ENCODE results near the gene ARHGDIG.
A peak's percentile ranks its signal among the peaks of the same experiment; 100 is the strongest.

The ARHGDIG gene

DNA sequence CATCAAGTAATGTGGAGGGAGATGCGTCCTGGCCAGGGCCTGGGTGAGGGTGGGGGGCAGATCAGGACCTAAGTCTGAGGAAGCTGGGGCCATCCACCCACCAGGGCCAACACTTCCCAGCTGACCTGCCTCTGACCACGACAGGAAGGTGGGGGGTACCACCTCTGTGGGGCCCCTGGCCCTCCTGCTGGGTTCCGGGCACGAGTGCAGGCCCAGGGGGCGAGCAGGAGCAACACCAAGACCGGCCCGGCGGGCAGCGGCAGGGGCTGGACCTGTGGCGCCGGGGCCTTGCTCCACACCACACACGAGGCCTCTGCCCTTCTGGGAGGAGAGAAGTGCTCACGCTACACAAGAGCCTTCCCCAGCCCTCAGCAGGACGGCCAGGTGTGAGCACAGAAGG, 15.9 kb downstream of the ARHGDIG start:
- no peak for DNase-seq

DNA sequence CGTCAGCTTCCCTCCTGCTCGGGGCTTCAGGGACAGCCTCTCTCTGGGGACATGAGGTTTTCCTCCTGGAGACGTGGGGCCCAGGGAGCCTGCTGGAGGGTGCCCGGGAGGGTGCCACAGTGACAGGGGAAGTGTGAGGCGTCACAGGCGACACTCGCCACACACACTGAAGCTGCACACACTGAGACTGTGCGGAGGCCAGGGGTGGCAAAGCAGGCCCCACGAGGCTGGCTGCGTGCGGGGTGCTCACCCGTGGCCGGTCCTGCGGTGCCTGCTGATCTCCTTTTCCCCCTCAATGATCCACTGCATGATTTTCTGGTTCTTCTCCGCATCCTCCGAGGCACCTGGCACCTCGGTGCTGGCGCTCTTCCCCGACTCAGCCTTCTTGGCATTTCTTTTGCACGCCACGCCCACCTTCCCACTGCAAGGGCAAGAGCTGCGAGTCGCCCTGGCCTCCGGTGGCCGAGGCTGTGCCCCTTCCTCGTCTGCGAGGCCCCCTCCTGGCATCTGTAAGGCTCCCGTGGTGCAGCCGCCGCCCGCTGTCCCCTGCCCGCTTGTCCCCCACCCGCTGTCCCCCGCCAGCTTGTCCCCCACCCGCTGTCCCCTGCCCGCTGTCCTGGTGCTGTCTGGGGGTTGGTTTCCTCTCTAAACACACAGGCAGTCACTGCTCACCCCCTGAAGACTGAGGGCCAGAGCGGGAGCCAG, 16.6 kb downstream of the ARHGDIG start:
- DNase-seq = no peak

DNA sequence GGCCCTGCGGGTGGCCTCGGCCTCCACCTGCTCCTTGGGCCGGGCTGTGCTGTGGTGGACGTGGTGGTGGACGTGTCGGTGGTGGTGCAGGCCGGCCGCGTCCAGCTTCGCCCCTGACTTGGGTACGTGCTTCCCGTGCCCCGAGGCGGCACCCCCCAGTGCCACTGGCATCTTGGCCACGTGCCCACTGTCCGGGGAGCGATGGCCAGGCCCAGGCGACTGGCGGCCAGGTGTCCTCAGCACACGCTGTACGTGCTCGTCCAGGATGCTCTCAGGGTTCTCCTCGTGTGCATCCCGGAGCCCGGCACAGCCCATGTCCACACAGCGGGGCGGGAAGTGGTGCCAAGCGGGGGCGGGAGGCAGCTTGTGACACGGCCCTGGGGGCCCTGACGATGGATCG, 17.4 kb downstream of the ARHGDIG start:
- DNase-seq = no peak

DNA sequence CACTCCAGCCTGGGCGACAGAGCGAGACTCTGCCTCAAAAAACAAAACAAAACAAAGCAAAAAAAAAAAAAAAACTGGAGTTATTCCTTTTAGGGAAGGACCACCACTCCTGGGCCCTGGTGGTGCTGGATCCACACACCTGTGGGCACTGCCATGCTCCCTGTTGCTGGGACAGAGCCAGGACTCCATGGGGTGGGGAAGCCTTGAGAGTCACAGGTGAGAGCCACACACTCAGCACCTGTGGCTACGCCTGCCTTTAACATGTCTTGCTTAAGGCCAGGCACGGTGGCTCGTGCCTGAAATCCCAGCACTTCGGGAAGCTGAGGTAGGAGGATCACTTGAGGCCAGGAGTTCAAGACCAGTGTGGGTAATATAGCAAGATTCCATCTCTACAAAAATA, 20.8 kb downstream of the ARHGDIG start:
- DNase-seq = no peak

DNA sequence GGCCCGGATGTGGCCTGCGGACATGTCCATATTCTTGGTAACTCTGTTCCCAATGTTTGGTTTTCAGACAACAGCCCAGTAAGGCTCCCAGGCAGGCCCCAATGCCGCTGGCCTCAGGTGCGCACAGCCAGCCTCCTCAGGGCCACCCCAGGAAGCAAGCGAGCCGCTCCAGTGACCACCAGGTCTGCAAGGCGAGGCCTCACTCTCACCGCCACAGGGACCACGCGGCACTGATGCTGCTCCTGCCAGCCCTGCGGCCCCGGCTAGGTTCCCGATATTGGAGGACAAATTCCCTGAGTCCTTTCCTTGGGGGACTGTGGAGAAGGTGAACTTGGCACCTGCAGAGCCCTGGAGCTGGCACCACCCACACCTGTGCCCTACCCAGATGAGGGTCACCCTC, 21.6 kb downstream of the ARHGDIG start:
- no peak for DNase-seq

DNA sequence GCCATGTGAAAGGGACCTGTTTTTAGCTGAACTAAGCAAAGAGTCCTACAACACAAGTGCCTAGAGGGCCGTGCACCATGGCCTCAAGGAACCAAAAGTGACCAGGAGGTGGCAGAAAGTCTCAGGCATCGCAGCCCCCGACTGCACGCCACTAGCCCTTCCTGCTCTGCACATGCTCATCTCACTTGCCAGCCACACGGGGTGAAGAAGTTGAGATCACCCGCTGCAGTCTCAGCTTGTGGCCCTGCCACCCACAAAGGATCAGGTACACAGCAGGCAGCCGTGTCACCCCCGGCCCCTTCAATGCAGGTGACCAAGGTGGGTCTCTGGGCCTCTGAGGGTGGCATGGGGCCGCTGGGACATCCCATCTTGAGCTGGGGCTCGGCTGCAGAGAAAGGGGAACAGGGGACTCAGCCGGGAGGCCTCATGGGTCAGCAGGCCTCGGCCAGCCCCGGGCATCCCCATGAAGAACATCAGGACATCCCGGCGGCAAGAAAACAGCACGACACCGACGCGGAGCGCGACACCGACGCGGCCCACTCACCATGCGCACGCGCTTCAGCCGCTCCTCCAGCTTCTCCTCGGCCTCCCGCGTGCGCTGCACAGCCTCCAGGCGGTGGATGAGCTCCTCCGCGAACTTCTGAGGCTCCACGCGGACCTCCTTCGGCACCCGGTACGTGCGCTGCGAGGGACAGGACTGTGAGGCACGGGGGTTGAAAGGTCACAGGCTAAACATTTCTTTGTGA, 23.5 kb downstream of the ARHGDIG start:
- no peak for DNase-seq

DNA sequence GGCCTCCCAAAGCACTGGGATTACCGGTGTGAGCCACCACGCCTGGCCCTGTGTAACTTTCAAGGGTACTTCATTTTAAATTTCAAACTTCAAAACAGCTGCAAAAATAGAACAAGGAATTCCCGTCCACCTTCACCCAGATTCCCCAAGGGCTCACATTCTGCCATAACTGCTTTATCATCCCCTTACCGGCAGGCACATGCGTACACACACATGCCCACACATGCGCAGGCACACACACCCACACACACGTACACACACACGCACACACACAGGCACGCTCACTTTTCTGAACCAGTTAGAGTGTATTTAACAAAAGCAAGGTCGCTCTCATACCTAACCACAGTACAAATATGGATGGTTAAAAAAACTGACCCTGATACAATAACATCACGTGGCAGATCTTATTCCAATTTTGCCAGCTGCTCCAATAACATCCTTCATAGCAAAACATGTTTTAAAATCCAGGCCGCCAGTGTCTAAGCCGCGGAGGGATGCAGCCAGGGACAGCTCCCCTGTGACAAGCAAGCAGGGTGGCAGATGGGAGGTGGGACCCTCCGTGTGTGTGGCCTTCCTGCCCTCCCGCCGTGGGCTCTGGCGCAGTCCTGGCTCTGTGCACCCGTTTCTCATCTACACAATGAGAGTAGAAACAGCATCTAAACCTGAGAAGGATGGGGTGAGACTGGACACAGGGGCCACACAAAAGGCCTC, 25.7 kb downstream of the ARHGDIG start:
- peak in 3 of 56 donors; percentile 11 to 28 (median 15) for DNase-seq

DNA sequence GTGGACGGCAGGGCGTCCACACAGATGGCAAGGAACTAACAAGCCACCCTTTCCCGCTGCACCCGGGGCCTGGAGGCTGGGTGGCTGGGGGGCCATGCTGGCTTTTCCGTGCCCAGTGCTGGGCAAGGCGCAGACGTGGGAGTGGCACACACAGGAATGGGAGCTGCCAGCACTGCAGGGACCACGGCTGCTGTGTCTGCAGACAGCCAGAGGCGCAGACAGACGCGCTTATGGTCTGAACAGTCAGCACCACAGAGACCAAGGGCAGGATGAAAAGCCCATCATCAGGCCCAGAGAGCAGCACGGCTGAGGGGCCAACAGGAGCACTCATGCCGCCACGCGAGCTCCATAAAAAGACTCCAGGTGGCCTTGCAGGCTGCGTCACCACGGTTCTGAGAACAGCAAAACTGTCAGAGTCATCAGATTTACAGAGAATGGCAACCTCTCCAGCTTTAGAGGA, 26.6 kb downstream of the ARHGDIG start:
- peak in 4 of 56 donors; percentile 14 to 37 (median 22) for DNase-seq

DNA sequence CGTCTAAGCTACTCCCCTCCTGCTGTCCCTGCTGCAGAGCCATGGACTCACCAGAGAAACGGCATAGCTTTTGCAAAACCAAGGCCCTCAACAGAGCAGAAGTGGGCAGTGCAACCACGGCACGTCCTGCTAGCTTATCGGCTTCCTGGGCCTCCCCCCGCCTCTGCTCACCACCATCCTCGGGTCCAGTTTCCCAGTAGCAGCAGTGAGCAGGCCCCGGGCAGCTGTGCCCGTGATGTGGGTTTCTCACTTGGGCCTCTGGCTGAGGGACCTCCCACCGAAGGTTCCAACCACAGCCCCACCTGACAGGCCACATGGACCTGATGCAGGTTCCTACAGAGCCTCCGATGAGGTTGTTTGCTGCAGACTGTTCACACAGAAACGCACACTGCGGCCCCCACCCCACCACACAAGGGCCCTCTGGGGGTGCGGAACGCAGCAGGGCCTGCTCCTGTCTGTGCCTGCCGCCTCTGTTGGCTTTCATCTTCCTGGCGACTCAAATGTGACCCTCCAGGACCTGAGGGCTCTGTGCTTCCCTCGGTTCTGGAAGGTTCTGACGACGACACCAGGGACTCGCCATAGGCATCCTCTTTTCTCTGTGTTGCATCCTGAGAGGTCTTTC, 27.4 kb downstream of the ARHGDIG start:
- DNase-seq = no peak

DNA sequence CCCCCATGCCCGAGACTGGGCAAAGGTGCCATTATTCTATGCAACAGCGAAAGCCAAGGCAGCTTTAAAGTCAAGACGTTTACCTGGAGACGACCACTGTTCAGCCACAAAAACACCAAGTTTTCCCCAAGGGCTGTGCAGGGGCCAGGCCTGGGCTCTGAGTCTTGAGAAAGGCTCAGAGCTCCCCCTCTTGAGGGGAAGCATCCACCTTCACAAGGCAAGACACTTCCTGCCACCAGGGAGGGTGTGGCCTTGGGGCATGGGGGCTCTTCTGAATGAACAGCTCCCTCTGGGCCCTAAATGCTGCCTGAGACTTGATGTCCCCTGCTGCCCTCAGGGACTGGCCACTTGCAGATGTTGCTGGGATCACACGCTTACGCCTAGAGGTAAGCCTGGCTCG, 29.1 kb downstream of the ARHGDIG start:
- DNase-seq = no peak

DNA sequence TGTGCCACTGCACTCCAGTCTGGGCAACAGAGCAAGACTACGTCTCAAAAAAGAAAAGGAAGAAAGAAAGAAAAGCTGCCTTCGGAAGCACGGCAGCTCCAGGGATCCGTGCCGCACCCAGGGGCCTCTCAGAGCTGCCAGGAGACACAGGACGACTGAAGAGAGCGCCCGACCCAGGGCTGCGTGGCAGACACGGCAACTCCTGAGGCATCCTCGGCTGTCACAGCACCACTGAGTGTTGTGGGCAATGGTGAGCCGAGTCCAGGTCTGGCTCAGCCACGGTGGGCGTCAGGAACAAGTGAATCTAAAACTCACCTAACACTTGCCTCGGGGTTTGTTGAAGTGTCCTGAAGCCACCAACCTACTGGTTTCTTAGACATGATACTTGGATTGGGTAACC, 31.3 kb downstream of the ARHGDIG start:
- no peak for DNase-seq

DNA sequence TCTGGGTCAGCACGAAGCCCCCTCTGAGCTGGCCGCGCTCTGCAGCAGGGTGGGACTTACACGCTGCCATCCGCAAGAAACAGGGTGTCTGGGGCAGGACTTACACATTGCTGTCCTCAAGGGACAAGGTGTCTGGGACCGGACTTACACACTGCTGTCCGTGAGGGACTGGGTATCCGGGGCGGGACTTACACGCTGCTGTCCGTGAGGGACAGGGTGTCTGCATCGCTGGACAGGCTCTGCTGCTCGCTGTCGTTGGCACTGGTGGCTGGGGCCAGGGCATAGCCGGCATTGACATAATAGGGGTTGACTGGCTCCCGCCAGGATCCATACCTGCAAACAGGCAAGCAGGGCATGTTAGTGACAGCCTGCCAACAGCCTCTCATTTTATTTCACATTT, 34.0 kb downstream of the ARHGDIG start:
- no peak for DNase-seq

DNA sequence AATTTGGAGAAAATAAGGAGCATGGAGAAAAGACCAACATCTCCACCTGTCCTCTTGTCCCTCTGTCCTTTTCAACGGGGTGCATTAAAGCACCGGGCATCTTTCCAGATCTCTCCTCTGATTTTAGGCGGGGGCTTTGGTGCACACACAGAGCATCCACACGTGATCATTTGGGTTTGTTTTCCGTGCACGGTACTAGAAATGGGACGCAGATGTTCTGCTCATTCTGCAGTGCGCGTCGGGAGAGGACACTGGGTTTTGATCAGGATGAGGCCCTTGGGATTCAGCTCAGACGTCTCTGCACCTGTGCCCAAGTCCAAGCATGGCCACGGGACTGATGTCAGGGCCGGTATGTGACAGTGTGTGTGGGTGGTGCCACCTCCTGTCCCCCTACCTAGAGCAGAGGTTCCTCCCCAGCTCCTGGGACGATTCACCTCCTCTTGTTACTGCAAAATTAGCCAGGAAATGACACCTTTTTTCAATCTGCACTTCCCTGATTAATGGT, 34.5 kb downstream of the ARHGDIG start:
- DNase-seq = no peak

DNA sequence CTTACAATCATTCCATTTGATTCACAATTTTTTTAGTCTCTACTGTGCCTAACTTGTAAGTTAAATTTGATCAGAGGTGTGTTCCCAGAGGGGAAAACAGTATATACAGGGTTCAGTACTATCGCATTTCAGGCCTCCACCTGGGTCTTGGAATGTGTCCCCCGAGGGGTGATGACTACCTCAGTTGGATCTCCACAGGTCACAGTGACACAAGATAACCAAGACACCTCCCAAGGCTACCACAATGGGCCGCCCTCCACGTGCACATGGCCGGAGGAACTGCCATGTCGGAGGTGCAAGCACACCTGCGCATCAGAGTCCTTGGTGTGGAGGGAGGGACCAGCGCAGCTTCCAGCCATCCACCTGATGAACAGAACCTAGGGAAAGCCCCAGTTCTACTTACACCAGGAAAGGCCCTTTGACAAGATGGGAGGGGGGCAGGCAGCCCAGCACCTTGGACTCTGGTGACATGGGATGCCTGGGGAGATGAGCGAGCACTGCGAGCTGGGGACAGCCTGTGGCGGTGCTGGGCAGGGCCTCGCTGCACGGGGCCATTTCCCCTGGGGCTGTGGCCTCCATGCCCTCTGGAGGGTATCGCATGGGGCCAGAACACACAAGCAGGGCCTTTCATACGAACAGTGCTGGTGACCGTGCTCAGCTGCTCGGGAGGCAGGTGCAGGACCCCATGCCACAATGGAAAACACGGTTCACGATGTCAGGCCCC, 36.5 kb downstream of the ARHGDIG start:
- no peak for DNase-seq

DNA sequence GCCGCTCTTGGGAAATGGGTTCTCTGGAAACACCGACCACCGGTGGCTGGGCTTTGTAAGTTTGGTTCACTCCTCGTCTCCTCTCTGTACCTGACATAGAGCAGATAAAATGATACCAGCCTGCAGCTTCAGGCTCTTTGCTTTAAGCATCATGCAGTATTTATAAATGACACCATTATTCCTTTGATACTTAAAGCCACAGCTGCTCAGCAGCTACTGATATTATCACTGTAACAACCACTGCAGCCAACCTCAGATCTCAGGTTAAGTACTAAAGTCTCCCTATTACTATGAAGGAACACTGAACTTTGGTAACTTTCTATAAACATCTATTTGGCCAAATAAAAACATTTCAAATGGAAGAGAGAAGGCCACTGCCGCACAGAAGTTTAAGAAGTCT, 37.2 kb downstream of the ARHGDIG start:
- DNase-seq = no peak

DNA sequence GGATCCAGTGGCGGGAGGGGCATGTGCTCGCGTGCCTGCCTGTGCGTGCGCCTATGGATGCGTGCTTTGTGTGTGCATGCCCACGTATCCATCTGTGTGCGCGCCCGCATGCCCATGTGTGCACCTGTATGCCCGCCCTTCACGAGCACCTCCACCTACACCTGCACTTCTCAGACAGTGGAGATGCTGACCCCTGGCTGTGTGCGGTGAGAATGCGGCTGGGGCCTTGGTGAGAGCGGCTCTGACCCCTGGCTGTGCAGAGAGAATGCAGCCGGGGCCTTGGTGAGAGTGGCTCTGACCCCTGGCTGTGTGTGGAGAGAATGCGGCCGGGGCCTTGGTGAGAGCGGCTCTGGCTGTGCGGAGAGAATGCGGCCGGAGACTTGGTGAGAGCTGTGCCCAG, 38.2 kb downstream of the ARHGDIG start:
- DNase-seq = no peak

DNA sequence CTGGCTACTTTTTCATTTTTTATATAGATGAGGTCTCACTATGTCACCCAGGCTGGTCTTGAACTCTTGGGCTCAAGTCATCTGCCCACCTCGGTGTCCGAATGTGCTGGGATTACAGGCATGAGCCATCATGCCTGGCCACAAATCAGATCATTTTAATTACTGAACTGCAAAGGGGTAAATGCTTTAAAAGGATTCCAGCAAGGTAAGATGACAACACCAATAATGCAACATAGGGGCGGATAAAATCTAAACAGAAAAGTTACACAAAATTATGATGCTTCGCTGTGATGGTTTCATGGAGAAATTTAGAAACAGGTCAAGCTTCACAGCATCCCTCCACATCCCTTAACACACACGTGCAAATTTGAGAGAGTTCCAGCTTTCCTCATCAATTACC, 39.8 kb downstream of the ARHGDIG start:
- DNase-seq = no peak

DNA sequence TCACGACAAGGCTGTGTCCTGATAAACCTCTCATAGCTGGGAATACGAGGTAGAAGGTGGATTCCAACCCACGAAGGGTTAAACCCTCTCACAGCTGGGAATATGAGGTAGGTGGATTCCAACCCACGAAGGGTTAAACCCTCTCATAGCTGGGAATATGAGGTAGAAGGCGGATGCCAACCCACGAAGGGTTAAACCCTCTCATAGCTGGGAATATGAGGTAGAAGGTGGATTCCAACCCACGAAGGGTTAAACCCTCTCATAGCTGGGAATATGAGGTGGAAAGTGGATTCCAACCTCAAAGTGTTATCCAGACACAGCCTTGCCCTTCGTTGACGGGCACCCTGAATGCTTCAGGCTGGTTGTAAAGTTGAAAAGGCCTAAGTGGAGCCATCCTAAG, 41.1 kb downstream of the ARHGDIG start:
- no peak for DNase-seq

DNA sequence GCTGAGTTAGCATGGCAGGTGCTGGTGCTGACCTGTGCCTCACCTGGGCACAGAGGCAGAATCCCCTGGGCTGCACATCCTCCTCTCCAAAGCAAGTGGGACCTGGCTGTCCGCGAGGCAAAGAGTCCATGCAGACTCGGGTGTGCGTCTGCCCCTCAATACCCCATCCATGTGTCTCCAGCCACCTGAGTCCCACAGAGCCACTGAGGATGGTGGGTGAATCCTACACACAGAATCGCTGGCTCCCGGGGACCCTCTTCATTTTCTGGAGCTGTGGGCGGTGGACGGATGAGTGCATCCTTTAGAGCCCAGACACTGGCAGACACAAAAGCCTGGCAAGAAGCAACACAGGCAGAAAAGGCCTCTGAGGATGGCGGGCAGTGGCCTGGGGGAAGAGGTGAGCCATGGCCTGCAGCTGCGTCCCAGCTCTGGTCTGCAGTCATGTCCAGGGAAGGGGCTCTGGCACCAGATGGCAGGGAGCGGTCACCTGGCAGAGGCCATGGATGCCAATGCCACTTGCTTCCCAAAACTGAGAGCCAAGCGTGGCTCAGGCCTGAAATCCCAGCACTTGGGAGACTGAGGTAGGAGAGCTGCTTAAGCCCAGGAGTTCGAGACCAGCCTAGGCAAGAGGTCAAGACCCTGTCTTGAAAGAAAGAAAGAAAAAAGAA, 42.2 kb downstream of the ARHGDIG start:
- DNase-seq = no peak

DNA sequence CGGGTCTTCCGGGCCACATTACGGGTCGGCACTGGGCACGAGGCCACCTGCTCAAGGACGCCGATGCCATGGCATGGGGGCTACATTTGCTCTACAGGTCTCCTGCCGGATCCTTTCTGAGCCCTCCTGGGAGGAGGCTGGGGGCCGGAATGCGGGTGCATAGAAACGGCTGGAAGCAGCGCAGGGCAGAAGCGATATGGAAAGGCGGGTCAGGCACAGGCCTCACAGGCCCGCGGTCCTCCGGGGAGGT, 43.7 kb downstream of the ARHGDIG start:
- DNase-seq = no peak

All from amygdala (tissue), 56 donors.